COR-L47 (cell line): ENCODE data around the gene MSS51.

Source experiments
- DNase-seq: peaks from one replicate; lab custom pipeline; 2025; lab: John Stamatoyannopoulos, UW

MSS51 gene

GRCh38 chr10:73433538-73433867 is at the start of gene MSS51:
Gene MSS51 (minus strand): TSS chr10:73433561. CDS start chr10:73428284, 5,277 bp downstream.
- no peak for DNase-seq

GRCh38 chr10:73480158-73480557 is 46.8 kb upstream of the MSS51 start:
- no peak for DNase-seq

- no peak for DNase-seq
Observed at GRCh38 chr10:73478636-73479035, 45.3 kb upstream of the MSS51 start.

- no peak for DNase-seq
Observed at GRCh38 chr10:73471226-73471625, 37.9 kb upstream of the MSS51 start.

GRCh38 chr10:73469579-73469978 is 36.2 kb upstream of the MSS51 start:
- DNase-seq = no peak

- DNase-seq = no peak
Observed at GRCh38 chr10:73467206-73467605, 33.8 kb upstream of the MSS51 start.

- DNase-seq = no peak
Observed at GRCh38 chr10:73465978-73466726, 32.8 kb upstream of the MSS51 start.

- DNase-seq = no peak
Observed at GRCh38 chr10:73460897-73461296, 27.5 kb upstream of the MSS51 start.

GRCh38 chr10:73459683-73460314 is 26.4 kb upstream of the MSS51 start:
- no peak for DNase-seq

GRCh38 chr10:73456187-73456890 is 23.0 kb upstream of the MSS51 start:
- no peak for DNase-seq

GRCh38 chr10:73449113-73449512 is 15.8 kb upstream of the MSS51 start:
- DNase-seq = no peak

- no peak for DNase-seq
Observed at GRCh38 chr10:73448384-73448783, 15.0 kb upstream of the MSS51 start.

GRCh38 chr10:73446926-73447325 is 13.6 kb upstream of the MSS51 start:
- no peak for DNase-seq

GRCh38 chr10:73444457-73444856 is 11.1 kb upstream of the MSS51 start:
- no peak for DNase-seq

GRCh38 chr10:73439605-73440312 is 6.4 kb upstream of the MSS51 start:
- peak; percentile 48 for DNase-seq

GRCh38 chr10:73439055-73439454 is 5.7 kb upstream of the MSS51 start:
- DNase-seq = no peak

- DNase-seq = no peak
Observed at GRCh38 chr10:73432646-73433537, 469 bp downstream of the MSS51 start.

- DNase-seq = no peak
Observed at GRCh38 chr10:73426318-73426717, 7.0 kb downstream of the MSS51 start.

GRCh38 chr10:73424478-73424877 is 8.9 kb downstream of the MSS51 start:
- no peak for DNase-seq

GRCh38 chr10:73423309-73423708 is 10.1 kb downstream of the MSS51 start:
- DNase-seq = no peak

- DNase-seq = no peak
Observed at GRCh38 chr10:73416571-73416970, 16.8 kb downstream of the MSS51 start.
